ENCODE measurements around the gene ACOT8. TPM values are rescaled to one million over a fixed set of nuclear protein-coding genes. Genes with fewer than 3 reads are reported as not detected.
A peak's percentile ranks its signal among the peaks of the same experiment; 100 is the strongest.

The ACOT8 gene
- total RNA-seq, 1 donor from 2014 or later = 27.6 TPM

DNA sequence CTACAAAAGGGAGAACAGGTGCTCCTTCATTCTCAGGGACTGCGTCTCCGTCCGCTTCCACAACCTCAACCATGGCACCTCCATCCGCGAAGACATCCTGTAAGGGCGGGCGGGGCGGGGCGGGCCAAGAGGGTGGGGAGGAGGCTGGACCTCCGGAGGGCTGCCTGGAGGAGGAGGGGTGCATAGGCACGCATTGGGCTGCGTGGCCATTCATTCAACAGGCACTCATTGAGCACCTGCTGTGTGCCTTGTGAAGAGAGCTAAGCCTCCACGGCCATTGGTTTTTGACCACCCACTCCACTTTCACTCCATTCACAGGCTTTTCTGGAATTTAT lies 657 bp upstream of the ACOT8 start:
- intact Hi-C loops (cut with micrococcal nuclease) = loop anchor here (1.0 to 2.0 kb wide), 7 partner anchors 23 to 114 kb away; partner anchors contain the start of genes CTSA, NEURL2, UBE2C and ZNF335
- no peaks in the 10 kb centered on the region for H3K27me3 Mint-ChIP-seq
- DNase-seq = no peak
- no peaks in the 10 kb centered on the region for H3K9me3 Mint-ChIP-seq
- peak overlapping the region; percentile 98 for H3K27ac Mint-ChIP-seq
- H3K4me1 Mint-ChIP-seq = peaks cover 35% of the 10 kb centered on the region
- peak overlapping the region; percentile 98 for H3K4me3 Mint-ChIP-seq
- H3K36me3 Mint-ChIP-seq (ENCODE audit: low read depth) = peaks cover 17% of the 10 kb centered on the region

DNA sequence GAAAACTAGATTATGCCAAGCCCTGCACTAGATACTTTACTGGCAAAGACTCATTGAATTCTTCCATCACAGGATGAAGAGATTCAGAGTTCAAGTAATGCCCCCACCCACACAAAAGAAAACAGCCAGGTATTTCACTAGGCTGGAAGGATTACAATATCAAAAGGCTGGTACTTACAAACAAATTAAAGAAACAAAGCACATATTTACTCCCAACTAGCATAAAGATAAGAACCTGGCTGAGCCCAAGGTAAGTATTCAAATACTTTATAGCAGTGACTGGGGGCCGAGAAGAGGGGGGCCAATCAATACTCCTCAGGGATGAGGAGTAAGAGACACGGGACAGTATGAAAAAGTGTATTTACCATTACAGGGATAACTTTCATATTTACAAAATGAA lies 3.7 kb downstream of the ACOT8 start:
- H3K27me3 Mint-ChIP-seq = no peaks in the 10 kb centered on the region
- no peak overlapping the region for H3K27ac Mint-ChIP-seq
- H3K36me3 Mint-ChIP-seq (ENCODE audit: low read depth) = peaks cover 26% of the 10 kb centered on the region
- DNase-seq = no peak
- H3K4me3 Mint-ChIP-seq = no peak overlapping the region
- no peaks in the 10 kb centered on the region for H3K9me3 Mint-ChIP-seq
- H3K4me1 Mint-ChIP-seq = peaks cover 22% of the 10 kb centered on the region
- intact Hi-C loops (cut with micrococcal nuclease) = no loop called here

DNA sequence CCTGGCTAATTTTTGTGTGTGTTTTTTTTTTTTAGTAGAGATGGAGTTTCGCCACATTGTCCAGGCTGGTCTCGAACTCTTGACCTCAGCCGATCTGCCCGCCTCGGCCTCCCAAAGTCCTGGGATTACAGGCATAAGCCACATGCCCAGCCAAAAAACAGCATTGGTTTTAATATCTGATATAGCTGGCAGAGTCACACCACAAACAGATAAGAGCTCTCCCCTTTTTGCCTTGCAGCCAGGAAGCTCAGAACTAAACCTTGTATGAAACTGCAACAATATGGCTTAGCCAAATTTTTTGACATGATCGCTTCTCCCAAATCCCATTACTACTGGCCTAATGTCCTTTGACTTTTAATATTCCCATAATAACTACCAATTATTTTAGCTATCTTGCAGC lies 4.9 kb downstream of the ACOT8 start:
- intact Hi-C loops (cut with micrococcal nuclease) = no loop called here
- peaks cover 26% of the 10 kb centered on the region for H3K36me3 Mint-ChIP-seq (ENCODE audit: low read depth)
- no peak overlapping the region for H3K4me3 Mint-ChIP-seq
- no peak for DNase-seq
- H3K4me1 Mint-ChIP-seq = peaks cover 12% of the 10 kb centered on the region
- no peaks in the 10 kb centered on the region for H3K9me3 Mint-ChIP-seq
- H3K27me3 Mint-ChIP-seq = no peaks in the 10 kb centered on the region
- no peak overlapping the region for H3K27ac Mint-ChIP-seq

DNA sequence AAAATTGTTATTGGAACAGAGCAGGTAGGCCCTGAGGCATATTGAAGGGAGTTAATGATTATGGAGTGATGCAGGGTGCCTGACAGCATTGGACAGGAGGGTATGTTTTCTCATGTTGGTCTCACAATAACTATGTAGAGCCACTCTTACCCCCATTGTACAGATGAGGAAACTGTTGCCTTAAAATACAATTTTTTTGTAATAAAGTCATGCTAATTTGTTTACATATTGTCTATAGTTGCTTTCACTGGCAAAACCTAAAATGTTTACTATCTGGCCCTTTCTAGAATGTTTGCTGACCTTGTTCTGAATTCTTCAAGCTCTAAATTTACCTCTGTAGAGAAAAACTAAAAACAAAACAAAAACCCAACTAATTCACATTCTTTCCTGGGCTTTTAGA lies 5.7 kb downstream of the ACOT8 start:
- intact Hi-C loops (cut with micrococcal nuclease) = no loop called here
- peaks cover 27% of the 10 kb centered on the region for H3K36me3 Mint-ChIP-seq (ENCODE audit: low read depth)

DNA sequence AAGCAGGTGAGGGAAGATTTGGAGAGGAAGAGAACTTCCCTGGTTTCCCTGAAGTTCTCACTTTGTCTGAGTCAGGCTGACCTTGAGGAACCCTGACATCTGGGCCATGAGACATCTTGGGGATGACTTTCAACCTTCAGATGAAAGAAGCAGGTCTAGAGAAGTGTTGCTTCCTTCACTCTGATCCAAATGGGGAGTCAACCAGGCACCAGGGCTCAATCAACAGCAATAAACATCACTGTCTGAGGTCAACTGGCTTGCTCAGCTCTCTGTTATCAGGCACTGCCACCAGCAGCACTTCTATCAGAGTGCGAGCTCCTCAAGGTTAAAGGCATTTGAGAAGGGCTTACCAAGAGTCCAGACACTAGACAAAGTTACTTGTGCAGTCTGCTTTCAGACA lies 6.3 kb downstream of the ACOT8 start:
- Mint-ChIP-seq H3K27ac (no peak overlapping the region), H3K36me3 (ENCODE audit: low read depth) (peaks cover 30% of the 10 kb centered on the region), H3K9me3 (no peaks in the 10 kb centered on the region), H3K4me3 (no peak overlapping the region), H3K27me3 (no peaks in the 10 kb centered on the region), H3K4me1 (peaks cover 9% of the 10 kb centered on the region)
- intact Hi-C loops (cut with micrococcal nuclease) = no loop called here
- DNase-seq = no peak

More for the DNA sequence above, 5.7 kb downstream of the ACOT8 start:
- no peaks in the 10 kb centered on the region for H3K27me3 Mint-ChIP-seq
- no peak for DNase-seq
- H3K9me3 Mint-ChIP-seq = no peaks in the 10 kb centered on the region
- peaks cover 11% of the 10 kb centered on the region for H3K4me1 Mint-ChIP-seq
- H3K4me3 Mint-ChIP-seq = no peak overlapping the region
- H3K27ac Mint-ChIP-seq = no peak overlapping the region

DNA sequence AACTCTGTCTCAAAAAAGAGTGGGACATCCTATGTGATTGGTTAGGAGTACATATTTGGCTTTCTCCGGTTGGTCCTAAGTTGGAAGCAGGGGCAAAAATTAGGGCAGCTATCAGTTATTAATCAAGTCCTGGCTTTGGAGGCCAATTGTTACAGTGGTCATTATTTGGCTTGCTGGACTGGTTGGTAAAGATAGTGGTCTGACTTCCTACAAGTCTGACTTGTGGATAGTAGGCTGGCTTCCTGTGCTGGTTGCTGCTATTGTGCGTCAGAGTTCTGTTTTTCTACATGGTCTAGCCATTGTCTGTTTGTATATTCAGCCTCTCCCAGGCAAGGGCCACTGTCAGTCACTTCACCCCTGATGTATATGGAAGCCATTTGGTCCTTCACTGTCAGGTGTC lies 7.0 kb downstream of the ACOT8 start:
- intact Hi-C loops (cut with micrococcal nuclease) = no loop called here
- Mint-ChIP-seq H3K9me3 (no peaks in the 10 kb centered on the region), H3K4me1 (peaks cover 6% of the 10 kb centered on the region), H3K4me3 (no peak overlapping the region), H3K27ac (no peak overlapping the region), H3K27me3 (no peaks in the 10 kb centered on the region), H3K36me3 (ENCODE audit: low read depth) (peaks cover 36% of the 10 kb centered on the region)
- DNase-seq = no peak

DNA sequence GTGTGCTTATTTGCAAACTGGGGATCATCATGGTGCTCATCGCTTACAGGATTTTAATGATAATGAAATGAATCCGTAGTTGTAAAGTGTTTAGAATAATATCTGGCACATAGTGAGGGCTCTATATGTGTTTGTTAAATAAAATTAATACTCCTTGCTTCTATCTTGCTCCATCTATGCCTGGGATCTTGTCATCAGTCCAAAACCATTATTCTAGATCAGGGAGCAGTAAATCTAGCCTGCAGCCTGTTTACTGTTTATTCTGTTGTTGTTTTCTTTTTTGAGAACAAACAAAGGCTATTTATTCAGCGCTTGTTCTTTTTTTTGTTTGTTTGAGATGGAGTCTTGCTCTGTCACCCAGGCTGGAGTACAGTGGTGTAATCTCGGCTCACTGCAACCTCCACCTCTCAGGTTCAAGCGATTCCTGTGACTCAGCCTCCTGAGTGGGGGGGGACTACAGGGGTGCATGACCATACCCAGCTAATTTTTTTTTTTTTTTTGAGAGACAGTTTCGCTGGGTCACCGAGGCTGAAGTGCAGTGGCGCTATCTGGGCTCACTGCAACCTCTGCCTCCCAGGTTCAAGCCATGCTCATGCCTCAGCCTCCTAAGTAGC lies 8.1 kb downstream of the ACOT8 start:
- DNase-seq = no peak
- Mint-ChIP-seq H3K27me3 (no peaks in the 10 kb centered on the region), H3K27ac (no peak overlapping the region), H3K9me3 (no peaks in the 10 kb centered on the region), H3K4me1 (peaks cover 2% of the 10 kb centered on the region), H3K4me3 (no peak overlapping the region), H3K36me3 (ENCODE audit: low read depth) (peaks cover 37% of the 10 kb centered on the region)
- intact Hi-C loops (cut with micrococcal nuclease) = no loop called here

DNA sequence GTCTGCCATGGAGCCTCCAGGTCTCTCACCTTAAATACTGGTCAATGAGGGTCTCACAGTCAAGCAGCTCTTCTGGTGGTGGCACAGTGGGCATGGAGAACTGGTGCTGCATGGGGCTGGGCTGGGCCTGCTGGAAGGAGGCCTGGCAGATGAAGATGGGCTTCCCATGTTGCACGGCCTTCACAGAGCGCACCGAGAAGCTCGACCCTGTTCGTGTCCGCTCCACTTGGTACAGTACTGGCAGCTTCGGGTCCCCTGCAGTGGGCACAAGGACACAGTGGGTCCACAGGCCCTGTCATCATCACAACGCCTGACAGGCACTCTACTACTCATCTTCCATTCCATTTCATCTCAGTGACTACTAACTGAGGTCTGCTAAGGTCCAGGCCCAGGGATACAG lies 8.8 kb downstream of the ACOT8 start:
- Mint-ChIP-seq H3K9me3 (no peaks in the 10 kb centered on the region), H3K4me3 (no peak overlapping the region), H3K36me3 (ENCODE audit: low read depth) (peaks cover 36% of the 10 kb centered on the region), H3K27me3 (no peaks in the 10 kb centered on the region), H3K4me1 (peaks cover 4% of the 10 kb centered on the region), H3K27ac (no peak overlapping the region)
- intact Hi-C loops (cut with micrococcal nuclease) = no loop called here
- no peak for DNase-seq

DNA sequence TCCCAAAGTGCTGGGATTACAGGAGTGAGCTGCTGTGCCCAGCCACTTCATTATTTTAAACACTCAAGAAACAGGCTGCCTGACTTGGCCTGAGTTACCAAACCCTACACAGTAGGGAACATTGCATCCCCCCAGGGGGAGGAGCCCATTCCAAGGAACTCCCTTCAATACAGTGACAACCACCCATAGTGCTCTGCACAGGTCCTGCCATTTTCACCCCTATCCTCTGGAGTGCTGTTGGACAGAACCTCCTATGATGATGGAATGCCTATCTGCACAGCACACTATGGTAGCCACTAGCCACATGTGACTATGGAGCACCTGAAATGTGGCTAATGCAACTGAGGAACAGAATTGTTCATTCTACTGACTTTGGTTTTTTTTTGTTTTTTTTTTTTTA lies 11.7 kb downstream of the ACOT8 start:
- no peak for DNase-seq
- intact Hi-C loops (cut with micrococcal nuclease) = no loop called here
- Mint-ChIP-seq H3K9me3 (no peaks in the 10 kb centered on the region), H3K4me1 (peaks cover 5% of the 10 kb centered on the region), H3K27me3 (no peaks in the 10 kb centered on the region), H3K36me3 (ENCODE audit: low read depth) (peaks cover 29% of the 10 kb centered on the region), H3K4me3 (no peak overlapping the region), H3K27ac (no peak overlapping the region)

DNA sequence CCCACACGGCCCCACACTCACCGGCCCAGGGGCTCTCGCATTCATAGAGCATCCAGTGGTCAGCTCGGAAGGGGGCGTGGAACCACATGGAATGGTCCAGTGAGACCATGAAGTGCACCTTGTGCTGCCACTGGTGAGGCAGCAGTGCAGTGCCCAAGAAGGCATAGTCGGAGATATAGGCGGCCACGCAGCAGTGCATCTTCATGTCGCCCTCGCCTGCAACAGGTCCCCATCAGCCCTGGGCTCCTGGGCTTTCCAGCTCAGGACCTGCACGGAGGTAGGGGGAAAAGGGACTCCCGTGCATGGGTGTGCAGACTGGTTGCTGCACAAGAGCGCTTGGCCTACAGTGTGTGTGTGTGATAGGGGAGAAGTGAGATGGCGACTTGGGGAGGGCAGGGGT lies 13.7 kb downstream of the ACOT8 start:
- Mint-ChIP-seq H3K4me1 (peaks cover 3% of the 10 kb centered on the region), H3K9me3 (no peaks in the 10 kb centered on the region), H3K4me3 (no peak overlapping the region), H3K27me3 (no peaks in the 10 kb centered on the region), H3K27ac (no peak overlapping the region), H3K36me3 (ENCODE audit: low read depth) (peaks cover 24% of the 10 kb centered on the region)
- intact Hi-C loops (cut with micrococcal nuclease) = no loop called here
- DNase-seq = no peak

DNA sequence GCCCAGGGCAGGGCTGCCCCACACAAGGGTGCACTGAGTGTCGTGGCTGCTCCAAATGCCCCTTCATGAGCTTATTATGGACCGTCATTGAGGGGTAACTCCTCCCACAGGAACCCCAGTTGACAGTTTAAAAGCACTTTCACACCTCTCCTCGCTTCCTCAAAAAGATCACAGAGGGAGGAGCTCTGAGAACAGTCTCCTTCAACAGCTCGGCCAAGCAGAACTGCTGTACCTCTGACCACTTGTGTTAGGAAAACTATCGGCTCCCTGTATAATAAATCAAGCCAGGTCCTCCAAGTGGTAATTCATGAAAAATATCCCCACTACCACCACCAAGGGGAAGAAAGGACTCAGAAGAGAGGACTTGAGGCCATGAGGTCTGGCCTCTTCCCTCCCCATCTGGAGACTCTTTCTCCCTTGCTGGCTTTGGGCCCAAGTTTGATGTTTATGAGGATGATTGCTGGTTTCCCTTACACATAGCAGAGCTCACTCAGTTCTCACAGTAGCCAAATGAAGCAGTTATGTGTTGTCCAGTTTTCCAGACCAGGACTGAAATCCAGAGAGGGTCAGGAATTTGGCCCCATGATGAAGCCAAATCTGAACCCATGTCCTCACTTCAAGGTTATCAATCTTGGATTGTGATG lies 14.9 kb downstream of the ACOT8 start:
- H3K27ac Mint-ChIP-seq = no peak overlapping the region
- no peaks in the 10 kb centered on the region for H3K27me3 Mint-ChIP-seq
- H3K4me3 Mint-ChIP-seq = no peak overlapping the region
- DNase-seq = no peak
- H3K36me3 Mint-ChIP-seq (ENCODE audit: low read depth) = peaks cover 24% of the 10 kb centered on the region
- no peaks in the 10 kb centered on the region for H3K9me3 Mint-ChIP-seq
- peaks cover 3% of the 10 kb centered on the region for H3K4me1 Mint-ChIP-seq
- intact Hi-C loops (cut with micrococcal nuclease) = no loop called here

DNA sequence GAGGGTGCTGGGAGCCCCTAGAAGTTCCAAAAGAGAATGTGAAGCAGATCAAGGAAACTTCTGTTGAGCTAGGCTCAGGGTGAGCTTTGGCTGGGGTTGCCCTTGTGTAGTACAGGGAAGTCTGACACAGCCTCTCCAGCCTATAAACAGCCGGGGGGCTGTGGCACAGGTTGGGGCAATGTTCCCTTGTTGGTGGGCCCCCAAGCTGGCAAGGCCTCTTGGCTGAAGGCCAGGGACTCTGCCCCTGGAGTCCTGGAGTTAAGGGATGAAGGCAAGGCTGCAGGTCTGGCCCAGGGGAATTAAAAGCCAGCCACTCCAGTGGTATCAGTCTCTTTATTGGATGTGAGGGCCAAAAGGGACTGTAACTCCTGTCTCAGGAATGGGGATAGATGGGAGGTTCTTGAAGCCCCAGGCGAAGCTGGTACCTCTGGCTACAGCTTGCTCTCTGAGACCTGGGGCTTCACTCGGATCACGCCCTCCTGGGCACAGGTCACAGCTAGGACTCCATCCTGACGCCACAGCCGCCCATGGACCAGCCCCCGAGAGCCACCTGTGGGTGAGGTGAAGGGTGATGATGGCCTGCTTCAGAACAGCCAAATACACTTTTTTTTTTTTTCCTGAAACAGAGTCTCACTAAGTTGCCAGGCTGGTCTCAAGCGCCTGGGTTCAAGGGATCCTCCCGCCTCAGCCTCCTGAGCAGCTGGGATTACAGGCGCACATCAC lies 15.6 kb downstream of the ACOT8 start:
- DNase-seq = no peak
- H3K36me3 Mint-ChIP-seq (ENCODE audit: low read depth) = peaks cover 24% of the 10 kb centered on the region
- no peak overlapping the region for H3K4me3 Mint-ChIP-seq
- H3K4me1 Mint-ChIP-seq = peaks cover 3% of the 10 kb centered on the region
- H3K9me3 Mint-ChIP-seq = no peaks in the 10 kb centered on the region
- H3K27ac Mint-ChIP-seq = no peak overlapping the region
- intact Hi-C loops (cut with micrococcal nuclease) = no loop called here
- no peaks in the 10 kb centered on the region for H3K27me3 Mint-ChIP-seq

DNA sequence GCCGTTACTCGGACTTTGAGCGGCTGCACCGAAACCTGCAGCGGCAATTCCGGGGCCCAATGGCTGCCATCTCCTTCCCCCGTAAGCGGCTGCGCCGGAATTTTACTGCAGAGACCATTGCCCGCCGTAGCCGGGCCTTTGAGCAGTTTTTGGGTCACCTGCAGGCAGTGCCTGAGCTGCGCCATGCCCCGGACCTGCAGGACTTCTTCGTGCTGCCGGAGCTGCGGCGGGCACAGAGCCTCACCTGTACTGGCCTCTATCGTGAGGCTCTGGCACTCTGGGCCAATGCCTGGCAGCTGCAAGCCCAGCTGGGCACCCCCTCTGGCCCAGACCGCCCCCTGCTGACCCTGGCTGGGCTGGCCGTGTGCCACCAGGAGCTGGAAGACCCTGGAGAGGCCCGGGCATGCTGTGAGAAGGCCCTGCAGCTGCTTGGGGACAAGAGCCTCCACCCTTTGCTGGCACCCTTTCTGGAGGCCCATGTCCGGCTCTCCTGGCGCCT lies 16.4 kb downstream of the ACOT8 start:
- Mint-ChIP-seq H3K4me1 (peaks cover 4% of the 10 kb centered on the region), H3K9me3 (no peaks in the 10 kb centered on the region), H3K4me3 (no peak overlapping the region), H3K36me3 (ENCODE audit: low read depth) (peaks cover 20% of the 10 kb centered on the region), H3K27me3 (no peaks in the 10 kb centered on the region), H3K27ac (no peak overlapping the region)
- no peak for DNase-seq
- intact Hi-C loops (cut with micrococcal nuclease) = no loop called here

DNA sequence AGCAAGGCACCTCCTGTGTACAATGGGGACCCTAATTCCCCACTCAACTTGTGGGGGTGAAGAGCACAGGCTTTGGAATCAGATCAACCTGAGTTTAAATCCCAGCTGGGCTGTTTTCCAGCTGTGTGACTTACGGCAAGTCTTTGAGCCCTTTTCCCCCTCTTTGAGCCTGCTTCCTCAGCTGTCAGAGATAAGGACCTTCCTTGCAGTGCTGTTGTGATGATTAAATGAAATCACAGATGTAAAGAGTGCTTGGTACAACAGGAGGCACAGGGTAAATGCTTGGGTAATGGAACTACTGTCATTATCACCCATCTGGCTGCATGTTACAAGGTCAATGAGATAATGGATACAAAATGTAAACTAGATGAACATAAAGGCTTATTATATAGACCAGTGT lies 20.4 kb downstream of the ACOT8 start:
- no peaks in the 10 kb centered on the region for H3K9me3 Mint-ChIP-seq
- no peak overlapping the region for H3K27ac Mint-ChIP-seq
- intact Hi-C loops (cut with micrococcal nuclease) = no loop called here
- H3K36me3 Mint-ChIP-seq (ENCODE audit: low read depth) = no peaks in the 10 kb centered on the region
- peaks cover under 1% of the 10 kb centered on the region for H3K27me3 Mint-ChIP-seq
- H3K4me1 Mint-ChIP-seq = peaks cover 6% of the 10 kb centered on the region
- no peak overlapping the region for H3K4me3 Mint-ChIP-seq
- no peak for DNase-seq

Measured in activated CD4-positive, alpha-beta T cell treated with anti-CD3 and anti-CD28 coated beads, Interleukin-2, amount 10 ng/mL, durations not matched to agents 24 days and 14 days (primary cell).